Astrocyte of the hippocampus (primary cell): ENCODE results near the gene ABO.
"Not testable (repeated sequence)": the region's sequence is repeated elsewhere in the genome, so short reads cannot be mapped to it uniquely, and the experiment has no call there.

Experiments used
- DNase-seq: peaks from one replicate; pipeline ENCODE4 v3.0.0; 2011; ENCODE audit warnings: low read depth, low spot score

ABO gene

GRCh38 chr9:133275105-133276000, at the start of gene ABO:
Gene ABO, minus strand, starts transcription at chr9:133275201.
- DNase-seq, result peak; percentile 19

- DNase-seq, result no peak
Measured at GRCh38 chr9:133323991-133324703, 49.1 kb upstream of the ABO start.

GRCh38 chr9:133323211-133323610, 48.2 kb upstream of the ABO start:
- DNase-seq, result no peak

- DNase-seq, result no peak
Measured at GRCh38 chr9:133322701-133323100, 47.7 kb upstream of the ABO start.

GRCh38 chr9:133321411-133321935, 46.5 kb upstream of the ABO start:
- no peak for DNase-seq

GRCh38 chr9:133320421-133320881, 45.5 kb upstream of the ABO start:
- no peak for DNase-seq

- not testable (repeated sequence) for DNase-seq
Measured at GRCh38 chr9:133317551-133317950, 42.5 kb upstream of the ABO start.

- DNase-seq, result no peak
Measured at GRCh38 chr9:133315997-133316396, 41.0 kb upstream of the ABO start.

GRCh38 chr9:133309608-133310007, 34.6 kb upstream of the ABO start:
- DNase-seq, result no peak

GRCh38 chr9:133307301-133307700, 32.3 kb upstream of the ABO start:
- no peak for DNase-seq

GRCh38 chr9:133306242-133307204, 31.5 kb upstream of the ABO start:
- DNase-seq, result no peak

GRCh38 chr9:133305731-133306130, 30.7 kb upstream of the ABO start:
- DNase-seq, result no peak

GRCh38 chr9:133304477-133305377, 29.7 kb upstream of the ABO start:
- no peak for DNase-seq

- DNase-seq, result no peak
Measured at GRCh38 chr9:133304158-133304470, 29.1 kb upstream of the ABO start.

GRCh38 chr9:133303266-133304157, 28.5 kb upstream of the ABO start:
- no peak for DNase-seq

- DNase-seq, result no peak
Measured at GRCh38 chr9:133301253-133302230, 26.5 kb upstream of the ABO start.

- not testable (repeated sequence) for DNase-seq
Measured at GRCh38 chr9:133299996-133300395, 25.0 kb upstream of the ABO start.

- DNase-seq, result no peak
Measured at GRCh38 chr9:133294257-133294656, 19.3 kb upstream of the ABO start.
